ENCODE results near the gene USP33. TPM values are rescaled to one million over a fixed set of nuclear protein-coding genes. Genes with fewer than 3 reads are reported as not detected.
A peak's percentile ranks its signal among the peaks of the same experiment; 100 is the strongest.

The USP33 gene
- total RNA-seq, 1 experiment from 2014 or later = 36.1 TPM

DNA sequence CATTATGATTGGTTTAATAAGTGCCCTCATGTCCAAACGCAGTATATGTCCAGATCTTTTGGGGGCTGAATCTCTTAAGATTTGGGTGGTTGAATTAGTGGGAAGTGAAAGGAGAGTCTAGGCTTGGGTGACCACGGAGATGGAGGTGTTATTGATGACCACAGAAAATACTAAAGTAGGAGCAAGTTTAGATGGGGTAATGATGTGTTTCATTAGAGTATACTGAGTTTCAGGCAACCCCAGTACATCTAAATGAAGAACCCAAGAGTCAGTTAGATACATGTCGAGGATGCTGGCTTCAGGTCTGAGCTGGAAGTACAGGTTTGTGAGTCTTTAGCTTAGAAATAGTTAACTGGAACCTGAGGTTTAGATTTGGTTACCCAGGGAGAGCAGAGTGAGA is 70.7 kb downstream of the USP33 start:
- H3K4me1 ChIP-seq = no peaks in the 10 kb centered on the region
- ChIA-PET POLR2A (no interaction called here), CTCF (no interaction called here)
- intact Hi-C loops (cut with micrococcal nuclease; ENCODE audit: unreplicated experiment) = loop anchor here (10.0 kb wide), 2 partner anchors 114 to 216 kb away; no protein-coding TSS in a partner anchor
- no peaks in the 10 kb centered on the region for H3K27me3 ChIP-seq (replicated peaks; ENCODE audit: control insufficient read depth, insufficient read depth, low read length)
- Mint-ChIP-seq H3K27ac (ENCODE audit: unreplicated experiment) (no peak overlapping the region), H3K36me3 (ENCODE audit: insufficient read depth, unreplicated experiment) (peaks cover 18% of the 10 kb centered on the region), H3K27me3 (ENCODE audit: insufficient read depth, unreplicated experiment) (no peaks in the 10 kb centered on the region), H3K4me1 (ENCODE audit: low read depth, unreplicated experiment) (no peaks in the 10 kb centered on the region), H3K9me3 (ENCODE audit: unreplicated experiment) (no peaks in the 10 kb centered on the region), H3K4me3 (ENCODE audit: unreplicated experiment) (no peak overlapping the region)
- no TSS peak for BruUV-seq (replicated peaks)
- H3K36me3 ChIP-seq (ENCODE audit: control insufficient read depth, insufficient read depth, low read length) = no peaks in the 10 kb centered on the region
- TF ChIP-seq, protein P1, sequence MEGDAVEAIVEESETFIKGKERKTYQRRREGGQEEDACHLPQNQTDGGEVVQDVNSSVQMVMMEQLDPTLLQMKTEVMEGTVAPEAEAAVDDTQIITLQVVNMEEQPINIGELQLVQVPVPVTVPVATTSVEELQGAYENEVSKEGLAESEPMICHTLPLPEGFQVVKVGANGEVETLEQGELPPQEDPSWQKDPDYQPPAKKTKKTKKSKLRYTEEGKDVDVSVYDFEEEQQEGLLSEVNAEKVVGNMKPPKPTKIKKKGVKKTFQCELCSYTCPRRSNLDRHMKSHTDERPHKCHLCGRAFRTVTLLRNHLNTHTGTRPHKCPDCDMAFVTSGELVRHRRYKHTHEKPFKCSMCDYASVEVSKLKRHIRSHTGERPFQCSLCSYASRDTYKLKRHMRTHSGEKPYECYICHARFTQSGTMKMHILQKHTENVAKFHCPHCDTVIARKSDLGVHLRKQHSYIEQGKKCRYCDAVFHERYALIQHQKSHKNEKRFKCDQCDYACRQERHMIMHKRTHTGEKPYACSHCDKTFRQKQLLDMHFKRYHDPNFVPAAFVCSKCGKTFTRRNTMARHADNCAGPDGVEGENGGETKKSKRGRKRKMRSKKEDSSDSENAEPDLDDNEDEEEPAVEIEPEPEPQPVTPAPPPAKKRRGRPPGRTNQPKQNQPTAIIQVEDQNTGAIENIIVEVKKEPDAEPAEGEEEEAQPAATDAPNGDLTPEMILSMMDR (IDR thresholded peaks at IDR 0.05; ENCODE audit: insufficient read depth in 1 of 2, low read depth in 1 of 2, low read length in 1 of 2, severe bottlenecking in 1 of 2, unreplicated experiment in 1 of 2) = no peak
- H3K4me3 ChIP-seq (ENCODE audit: low read depth, low read length) = no peak overlapping the region
- no peaks in the 10 kb centered on the region for H3K9me3 ChIP-seq
- no peak for DNase-seq

- Mint-ChIP-seq H3K4me1 (ENCODE audit: low read depth, unreplicated experiment) (no peaks in the 10 kb centered on the region), H3K27me3 (ENCODE audit: insufficient read depth, unreplicated experiment) (no peaks in the 10 kb centered on the region), H3K27ac (ENCODE audit: unreplicated experiment) (no peak overlapping the region), H3K4me3 (ENCODE audit: unreplicated experiment) (no peak overlapping the region), H3K36me3 (ENCODE audit: insufficient read depth, unreplicated experiment) (peaks cover 25% of the 10 kb centered on the region), H3K9me3 (ENCODE audit: unreplicated experiment) (no peaks in the 10 kb centered on the region)
- POLR2A ChIA-PET = no interaction called here
- Histone ChIP-seq H3K4me1 (no peaks in the 10 kb centered on the region), H3K4me3 (ENCODE audit: low read depth, low read length) (no peak overlapping the region), H3K9me3 (no peaks in the 10 kb centered on the region), H3K27me3 (replicated peaks; ENCODE audit: control insufficient read depth, insufficient read depth, low read length) (no peaks in the 10 kb centered on the region), H3K36me3 (ENCODE audit: control insufficient read depth, insufficient read depth, low read length) (no peaks in the 10 kb centered on the region)
- TF ChIP-seq, protein P1 (IDR thresholded peaks at IDR 0.05; ENCODE audit: insufficient read depth in 1 of 2, low read depth in 1 of 2, low read length in 1 of 2, severe bottlenecking in 1 of 2, unreplicated experiment in 1 of 2) = no peak
- DNase-seq = peak; percentile 15 to 64
- CTCF ChIA-PET = no interaction called here
- BruUV-seq (replicated peaks) = no TSS peak
- intact Hi-C loops (cut with micrococcal nuclease; ENCODE audit: unreplicated experiment) = loop anchor here (10.0 kb wide), 2 partner anchors 113 to 217 kb away; no protein-coding TSS in a partner anchor
Measured at GRCh38 chr1:77687519-77687906, 72.1 kb downstream of the USP33 start.

GRCh38 chr1:77686796-77687518 is 72.7 kb downstream of the USP33 start:
- no peak overlapping the region for H3K4me3 Mint-ChIP-seq (ENCODE audit: unreplicated experiment)
- Histone ChIP-seq H3K27me3 (replicated peaks; ENCODE audit: control insufficient read depth, insufficient read depth, low read length) (no peaks in the 10 kb centered on the region), H3K36me3 (ENCODE audit: control insufficient read depth, insufficient read depth, low read length) (no peaks in the 10 kb centered on the region), H3K9me3 (no peaks in the 10 kb centered on the region), H3K4me3 (ENCODE audit: low read depth, low read length) (no peak overlapping the region), H3K4me1 (no peaks in the 10 kb centered on the region)
- H3K27me3 Mint-ChIP-seq (ENCODE audit: insufficient read depth, unreplicated experiment) = no peaks in the 10 kb centered on the region
- H3K9me3 Mint-ChIP-seq (ENCODE audit: unreplicated experiment) = no peaks in the 10 kb centered on the region
- TF ChIP-seq, protein P1 (IDR thresholded peaks at IDR 0.05; ENCODE audit: insufficient read depth in 1 of 2, low read depth in 1 of 2, low read length in 1 of 2, severe bottlenecking in 1 of 2, unreplicated experiment in 1 of 2) = no peak
- H3K27ac Mint-ChIP-seq (ENCODE audit: unreplicated experiment) = no peak overlapping the region
- peaks cover 29% of the 10 kb centered on the region for H3K36me3 Mint-ChIP-seq (ENCODE audit: insufficient read depth, unreplicated experiment)
- BruUV-seq (replicated peaks) = no TSS peak
- no peak for DNase-seq
- ChIA-PET POLR2A (no interaction called here), CTCF (no interaction called here)
- no peaks in the 10 kb centered on the region for H3K4me1 Mint-ChIP-seq (ENCODE audit: low read depth, unreplicated experiment)
- intact Hi-C loops (cut with micrococcal nuclease; ENCODE audit: unreplicated experiment) = loop anchor here (10.0 kb wide), 2 partner anchors 112 to 218 kb away; no protein-coding TSS in a partner anchor
